Gastrocnemius medialis (tissue), 4 donors: Measurements from ENCODE around the gene KCNK17. TPM values are rescaled to one million over a fixed set of nuclear protein-coding genes. Genes with fewer than 3 reads are reported as not detected.
A peak's percentile ranks its signal among the peaks of the same experiment; 100 is the strongest.

Source experiments
- ATAC-seq, 2 donors: fragments of 150-250 bp; one replicate each; pipeline ENCODE4 v1.9.1; 2016
- DNase-seq, 2 donors: peaks; one replicate each; pipeline ENCODE4 v3.0.0-alpha.2; 2019
- H3K27ac ChIP-seq, 4 donors: fragments of 200-600 bp; sonication (generic); 1 replicate in 1 of 4; 2 replicates in 3 of 4; pipeline ENCODE4 v1.5.1; 2016 to 2018; ENCODE audit warnings: mild to moderate bottlenecking in 2 of 4, moderate library complexity in 1 of 4
- H3K27me3 ChIP-seq, 3 donors: fragments of 200-600 bp; sonication (generic) in 2 of 3; 1 replicate in 1 of 3; 2 replicates in 2 of 3; pipeline versions ENCODE4 v1.5.1 to v1.6.0; 2016 to 2019; ENCODE audit warnings: mild to moderate bottlenecking in 1 of 3, moderate library complexity in 1 of 3
- H3K36me3 ChIP-seq, 2 donors: fragments of 200-600 bp; sonication (generic) in 1 of 2; one replicate each; pipeline ENCODE4 v1.5.1; 2017 to 2018
- H3K4me1 ChIP-seq, 2 donors: fragments of 200-600 bp; sonication (generic) in 1 of 2; one replicate each; pipeline ENCODE4 v1.5.1; 2016 to 2017; ENCODE audit warnings: mild to moderate bottlenecking in 2 of 2
- H3K4me3 ChIP-seq, 4 donors: fragments of 200-600 bp; sonication (generic) in 3 of 4; 1 replicate in 1 of 4; 2 replicates in 3 of 4; pipeline ENCODE4 v1.5.1; 2016 to 2019; ENCODE audit warnings: mild to moderate bottlenecking in 2 of 4
- H3K9me3 ChIP-seq, 3 donors: fragments of 200-600 bp; sonication (generic) in 2 of 3; 1 replicate in 1 of 3; 2 replicates in 2 of 3; pipeline ENCODE4 v1.5.1; 2016 to 2019
- POLR2A ChIP-seq, 2 donors: fragments of 450-650 bp; IDR thresholded peaks; one replicate each; pipeline ENCODE4 v1.6.1; 2017; ENCODE audit warnings: antibody characterized with exemption in 2 of 2, mild to moderate bottlenecking in 2 of 2, moderate library complexity in 2 of 2
- in situ Hi-C, 4 donors: fragments of 200-750 bp; cut with MboI; loops; one replicate each; pipeline versions ENCODE4 v1.15.0 to v1.8.0; 2017; ENCODE audit warnings: low sequenced_read_pairs in 4 of 4
- intact Hi-C: fragments of 100-400 bp; cut with DNase I; formaldehyde crosslinking; loops from one replicate; pipeline ENCODE4 v1.15.1; 2023; ENCODE audit warnings: low total_unique reads
- total RNA-seq, 4 donors: library from RNA; depleted of rRNA; stranded (reverse); fragments of >200 nt; gene quantifications; one replicate each; pipeline versions ENCODE4 v1.1.0 to v1.2.3, GENCODE V29; 2016
- TF ChIP-seq, protein P1 (sequence below), 5 experiments: fragments of 450-650 bp in 3 of 5; fragments of 200-600 bp in 2 of 5; sonication (generic) in 2 of 5; IDR thresholded peaks in 4 of 5; conservative IDR thresholded peaks in 1 of 5; 1 replicate in 4 of 5; 2 replicates in 1 of 5; pipeline ENCODE4 v1.5.1; 2016 to 2019; ENCODE audit warnings: antibody characterized with exemption in 5 of 5, mild to moderate bottlenecking in 3 of 5, moderate library complexity in 3 of 5

Gene KCNK17
- total RNA-seq, 4 donors from 2014 or later = not detected

DNA sequence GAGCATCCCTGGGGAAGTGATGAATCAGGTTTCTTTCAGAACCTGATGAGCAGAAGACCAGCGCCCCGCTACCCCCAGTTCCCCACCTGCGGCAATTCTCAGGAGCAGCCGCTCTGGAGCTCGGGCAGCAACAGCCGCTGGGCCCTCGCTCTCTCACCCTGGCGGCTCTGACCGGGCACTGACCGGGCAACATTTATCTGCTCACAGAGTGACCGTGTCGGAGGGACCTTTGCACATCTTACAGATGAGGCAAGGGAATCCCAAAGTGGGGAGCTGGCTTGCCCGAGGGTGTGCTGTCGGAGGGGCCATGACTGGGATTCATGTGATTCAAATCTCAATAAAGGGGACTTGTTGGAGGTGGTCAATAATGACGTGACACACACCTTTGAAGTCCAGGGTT lies 34.5 kb upstream of the KCNK17 start:
- DNase-seq = no peak
- Histone ChIP-seq H3K27ac (no peak overlapping the region), H3K9me3 (no peaks in the 10 kb centered on the region), H3K4me1 (no peaks in the 10 kb centered on the region), H3K36me3 (no peaks in the 10 kb centered on the region), H3K27me3 (no peaks in the 10 kb centered on the region), H3K4me3 (no peak overlapping the region)
- no peak for TF ChIP-seq POLR2A (IDR thresholded peaks at IDR 0.05)
- TF ChIP-seq, protein P1, sequence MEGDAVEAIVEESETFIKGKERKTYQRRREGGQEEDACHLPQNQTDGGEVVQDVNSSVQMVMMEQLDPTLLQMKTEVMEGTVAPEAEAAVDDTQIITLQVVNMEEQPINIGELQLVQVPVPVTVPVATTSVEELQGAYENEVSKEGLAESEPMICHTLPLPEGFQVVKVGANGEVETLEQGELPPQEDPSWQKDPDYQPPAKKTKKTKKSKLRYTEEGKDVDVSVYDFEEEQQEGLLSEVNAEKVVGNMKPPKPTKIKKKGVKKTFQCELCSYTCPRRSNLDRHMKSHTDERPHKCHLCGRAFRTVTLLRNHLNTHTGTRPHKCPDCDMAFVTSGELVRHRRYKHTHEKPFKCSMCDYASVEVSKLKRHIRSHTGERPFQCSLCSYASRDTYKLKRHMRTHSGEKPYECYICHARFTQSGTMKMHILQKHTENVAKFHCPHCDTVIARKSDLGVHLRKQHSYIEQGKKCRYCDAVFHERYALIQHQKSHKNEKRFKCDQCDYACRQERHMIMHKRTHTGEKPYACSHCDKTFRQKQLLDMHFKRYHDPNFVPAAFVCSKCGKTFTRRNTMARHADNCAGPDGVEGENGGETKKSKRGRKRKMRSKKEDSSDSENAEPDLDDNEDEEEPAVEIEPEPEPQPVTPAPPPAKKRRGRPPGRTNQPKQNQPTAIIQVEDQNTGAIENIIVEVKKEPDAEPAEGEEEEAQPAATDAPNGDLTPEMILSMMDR (IDR thresholded peaks at IDR 0.05 in 4 of 5, conservative IDR thresholded peaks at IDR 0.05 in 1 of 5) = no peak
- in situ Hi-C loops (no loop called here), intact Hi-C loops (no loop called here)
- ATAC-seq = no peak

- no peaks in the 10 kb centered on the region for H3K36me3 ChIP-seq
- no peaks in the 10 kb centered on the region for H3K4me1 ChIP-seq
- in situ Hi-C loops = no loop called here
- ATAC-seq (peak; percentile 54 to 77), DNase-seq (peak; percentile 29 to 47)
- intact Hi-C loops = no loop called here
- H3K9me3 ChIP-seq = no peaks in the 10 kb centered on the region
- no peaks in the 10 kb centered on the region for H3K27me3 ChIP-seq
- TF ChIP-seq, protein P1 (IDR thresholded peaks at IDR 0.05 in 4 of 5, conservative IDR thresholded peaks at IDR 0.05 in 1 of 5) = peak; percentile 54 to 86 (median 74)
- TF ChIP-seq POLR2A (IDR thresholded peaks at IDR 0.05) = no peak
- no peak overlapping the region for H3K27ac ChIP-seq
- no peak overlapping the region for H3K4me3 ChIP-seq
These were observed 33.8 kb upstream of the KCNK17 start for GRCh38 chr6:39347906-39348585.

DNA sequence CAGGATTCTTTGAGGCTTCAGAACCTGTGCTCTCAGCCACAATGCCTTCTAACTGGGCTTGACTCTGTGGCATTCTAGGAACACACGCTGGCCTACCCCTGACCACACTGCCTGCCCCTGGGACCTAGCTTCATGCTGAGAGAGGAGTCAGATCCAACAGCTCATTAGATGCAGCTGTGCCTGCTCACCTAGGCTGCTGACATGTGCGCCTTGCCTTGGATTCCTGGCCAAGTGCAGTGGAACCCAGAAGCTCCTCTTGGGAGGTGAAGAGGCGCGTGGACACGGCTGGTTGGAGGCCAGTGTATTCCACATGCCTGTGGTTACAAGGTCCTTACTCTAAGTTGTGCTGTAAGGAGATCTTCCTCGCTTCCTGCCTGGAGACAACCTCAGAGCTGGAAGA lies 33.0 kb upstream of the KCNK17 start:
- H3K9me3 ChIP-seq = no peaks in the 10 kb centered on the region
- H3K27me3 ChIP-seq = no peaks in the 10 kb centered on the region
- H3K27ac ChIP-seq = no peak overlapping the region
- H3K4me3 ChIP-seq = no peak overlapping the region
- in situ Hi-C loops (no loop called here), intact Hi-C loops (no loop called here)
- no peaks in the 10 kb centered on the region for H3K4me1 ChIP-seq
- DNase-seq (no peak), ATAC-seq (no peak)
- TF ChIP-seq POLR2A (IDR thresholded peaks at IDR 0.05) = no peak
- TF ChIP-seq, protein P1 (IDR thresholded peaks at IDR 0.05 in 4 of 5, conservative IDR thresholded peaks at IDR 0.05 in 1 of 5) = no peak
- no peaks in the 10 kb centered on the region for H3K36me3 ChIP-seq

DNA sequence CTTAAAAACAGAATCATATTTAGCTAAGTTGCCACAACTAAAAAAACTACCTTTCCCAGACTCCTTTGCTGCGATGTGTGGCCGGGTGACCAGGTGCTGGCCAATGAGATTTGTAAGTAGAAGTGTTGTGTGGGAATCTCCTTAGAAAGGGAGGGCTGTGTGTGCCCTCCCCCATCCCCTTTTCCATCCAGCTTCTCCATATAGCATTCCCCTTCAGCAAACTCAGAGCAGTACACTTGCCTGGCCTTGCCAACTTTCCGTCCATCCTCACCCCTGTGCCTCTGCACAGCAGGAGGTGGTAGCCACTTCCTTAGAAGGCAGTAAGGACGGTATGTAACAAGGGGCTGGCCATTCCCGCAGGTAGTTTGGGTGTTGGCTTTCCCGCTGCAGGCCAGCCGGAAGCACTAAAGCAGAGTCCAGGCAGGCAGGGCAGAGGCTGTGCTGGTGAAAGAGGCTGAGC lies 30.6 kb upstream of the KCNK17 start:
- Histone ChIP-seq H3K9me3 (no peaks in the 10 kb centered on the region), H3K36me3 (no peaks in the 10 kb centered on the region), H3K27me3 (no peaks in the 10 kb centered on the region), H3K4me3 (no peak overlapping the region), H3K27ac (no peak overlapping the region), H3K4me1 (no peaks in the 10 kb centered on the region)
- DNase-seq (no peak), ATAC-seq (no peak)
- no peak for TF ChIP-seq POLR2A (IDR thresholded peaks at IDR 0.05)
- TF ChIP-seq, protein P1 (IDR thresholded peaks at IDR 0.05 in 4 of 5, conservative IDR thresholded peaks at IDR 0.05 in 1 of 5) = no peak
- in situ Hi-C loops (no loop called here), intact Hi-C loops (no loop called here)
